ENCODE measurements around the gene CDCA7L.

Gene CDCA7L, protein sequence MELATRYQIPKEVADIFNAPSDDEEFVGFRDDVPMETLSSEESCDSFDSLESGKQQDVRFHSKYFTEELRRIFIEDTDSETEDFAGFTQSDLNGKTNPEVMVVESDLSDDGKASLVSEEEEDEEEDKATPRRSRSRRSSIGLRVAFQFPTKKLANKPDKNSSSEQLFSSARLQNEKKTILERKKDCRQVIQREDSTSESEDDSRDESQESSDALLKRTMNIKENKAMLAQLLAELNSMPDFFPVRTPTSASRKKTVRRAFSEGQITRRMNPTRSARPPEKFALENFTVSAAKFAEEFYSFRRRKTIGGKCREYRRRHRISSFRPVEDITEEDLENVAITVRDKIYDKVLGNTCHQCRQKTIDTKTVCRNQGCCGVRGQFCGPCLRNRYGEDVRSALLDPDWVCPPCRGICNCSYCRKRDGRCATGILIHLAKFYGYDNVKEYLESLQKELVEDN

DNA sequence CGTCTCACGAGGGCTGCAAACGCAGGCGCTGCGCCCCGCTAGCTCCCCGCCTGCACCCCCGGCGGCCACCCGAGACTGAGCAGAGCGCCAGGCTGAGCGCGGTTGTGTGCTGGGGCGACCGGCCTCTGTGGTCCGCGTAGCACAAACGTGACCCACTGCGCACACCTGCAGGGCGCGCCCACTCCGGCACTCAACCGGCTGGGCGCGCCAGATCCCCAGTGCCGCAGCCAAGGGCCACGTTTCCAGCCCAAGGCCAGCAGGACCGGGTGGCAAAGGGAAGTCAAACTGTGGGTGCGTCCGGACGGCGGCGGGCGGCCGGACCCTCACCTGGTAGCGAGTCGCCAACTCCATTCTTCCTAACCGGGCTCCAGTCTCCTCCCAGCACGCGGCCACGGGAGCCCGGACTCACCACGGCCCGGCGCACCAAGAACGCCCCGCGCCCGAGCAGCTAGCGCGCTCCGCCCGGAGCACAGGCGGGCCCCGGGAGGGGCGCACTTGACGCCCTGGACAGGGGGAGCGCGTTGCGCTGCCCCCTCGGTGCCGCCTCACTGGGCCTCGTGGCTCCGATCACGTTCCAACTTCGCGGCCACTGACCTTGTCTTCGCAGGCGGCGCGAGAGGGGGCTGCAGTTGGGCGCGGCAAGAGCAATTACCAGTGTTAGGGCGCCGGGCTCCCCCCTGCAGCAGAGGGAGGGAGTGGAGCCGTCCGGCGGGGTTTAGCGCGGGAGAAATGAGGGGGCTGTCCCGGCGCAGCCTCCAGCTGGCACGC lies at the start of gene CDCA7L:
CDCA7L (minus strand) TSS at position 446 of the 768 bp plus-strand sequence; CDS start at position 351, 95 bp downstream.
- Mint-ChIP-seq H3K4me1 (ENCODE audit: low read depth) (peaks cover 66% of the 10 kb centered on the region), H3K27me3 (peaks cover 1% of the 10 kb centered on the region), H3K9me3 (no peaks in the 10 kb centered on the region), H3K4me3 (peak within 1 kb of the TSS; percentile 91), H3K27ac (peak within 1 kb of the TSS; percentile 88), H3K36me3 (ENCODE audit: low read depth) (peaks cover 6% of the 10 kb centered on the region)
- intact Hi-C loops (cut with micrococcal nuclease) = loop anchor here (10.0 kb wide), 1 partner anchor 51 kb away; no protein-coding TSS in a partner anchor

DNA sequence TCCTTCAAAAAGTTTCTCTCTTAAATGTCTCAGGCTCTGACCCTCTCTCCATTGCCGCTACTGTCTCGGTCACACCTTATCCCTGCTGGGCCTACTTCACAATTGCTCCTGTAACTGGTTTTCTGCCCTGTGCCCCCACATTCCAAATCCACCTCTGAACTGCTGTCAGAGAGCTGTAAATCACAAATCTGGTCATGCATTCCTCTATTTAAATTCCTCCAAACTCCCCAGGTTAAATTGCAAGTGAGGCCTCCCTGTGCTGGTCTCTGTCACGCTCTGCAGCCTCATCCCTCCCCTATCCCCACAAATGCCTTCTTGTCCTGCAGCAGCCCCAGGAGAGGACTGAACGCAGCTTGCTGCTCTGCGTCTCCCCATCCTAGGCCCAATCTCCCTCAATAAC lies 40.4 kb upstream of the CDCA7L start:
- intact Hi-C loops (cut with micrococcal nuclease) = no loop called here
- Mint-ChIP-seq H3K4me3 (no peak overlapping the region), H3K36me3 (ENCODE audit: low read depth) (no peaks in the 10 kb centered on the region), H3K4me1 (ENCODE audit: low read depth) (peaks cover 6% of the 10 kb centered on the region), H3K9me3 (no peaks in the 10 kb centered on the region), H3K27me3 (no peaks in the 10 kb centered on the region), H3K27ac (no peak overlapping the region)

DNA sequence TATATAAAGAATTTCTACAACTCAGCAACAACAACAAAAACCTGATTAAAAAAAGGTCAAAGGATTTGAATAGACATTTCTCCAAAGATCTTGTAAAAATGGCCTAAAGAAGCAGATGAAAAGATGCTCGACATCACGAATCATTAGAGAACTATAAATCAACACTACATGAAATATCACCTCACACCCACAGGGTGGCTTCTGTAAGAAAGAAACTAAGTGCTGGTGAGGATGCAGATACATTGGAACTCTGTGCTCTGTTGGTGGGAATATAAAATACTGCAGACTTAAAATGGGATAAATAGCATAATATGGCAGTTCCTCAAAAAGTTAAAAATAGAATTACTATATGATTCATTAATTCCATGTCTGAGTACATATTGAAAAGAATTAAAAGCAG lies 38.3 kb upstream of the CDCA7L start:
- Mint-ChIP-seq H3K4me1 (ENCODE audit: low read depth) (peaks cover 10% of the 10 kb centered on the region), H3K27me3 (no peaks in the 10 kb centered on the region), H3K4me3 (no peak overlapping the region), H3K9me3 (no peaks in the 10 kb centered on the region), H3K27ac (no peak overlapping the region), H3K36me3 (ENCODE audit: low read depth) (no peaks in the 10 kb centered on the region)
- intact Hi-C loops (cut with micrococcal nuclease) = no loop called here

DNA sequence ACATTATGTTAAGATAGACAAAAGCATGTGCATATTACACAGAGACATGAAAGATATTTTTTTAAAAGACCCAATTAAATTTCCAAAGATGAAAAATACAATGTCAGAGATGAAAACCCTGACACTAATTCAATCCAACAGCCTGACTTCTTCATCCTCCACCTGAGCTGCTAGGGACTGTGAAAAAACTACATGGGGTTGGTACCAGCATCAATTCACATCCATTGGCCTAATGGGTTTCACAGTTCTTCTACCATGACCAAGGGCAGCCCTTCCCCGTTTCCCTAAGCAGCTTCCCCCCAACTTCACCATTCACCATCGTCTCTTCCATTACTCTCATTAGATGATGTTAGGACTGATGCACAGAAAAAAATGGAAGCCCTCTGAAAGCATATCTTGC lies 37.4 kb upstream of the CDCA7L start:
- no peak overlapping the region for H3K4me3 Mint-ChIP-seq
- H3K27me3 Mint-ChIP-seq = no peaks in the 10 kb centered on the region
- H3K27ac Mint-ChIP-seq = no peak overlapping the region
- H3K4me1 Mint-ChIP-seq (ENCODE audit: low read depth) = peaks cover 10% of the 10 kb centered on the region
- no peaks in the 10 kb centered on the region for H3K36me3 Mint-ChIP-seq (ENCODE audit: low read depth)
- intact Hi-C loops (cut with micrococcal nuclease) = no loop called here
- no peaks in the 10 kb centered on the region for H3K9me3 Mint-ChIP-seq

DNA sequence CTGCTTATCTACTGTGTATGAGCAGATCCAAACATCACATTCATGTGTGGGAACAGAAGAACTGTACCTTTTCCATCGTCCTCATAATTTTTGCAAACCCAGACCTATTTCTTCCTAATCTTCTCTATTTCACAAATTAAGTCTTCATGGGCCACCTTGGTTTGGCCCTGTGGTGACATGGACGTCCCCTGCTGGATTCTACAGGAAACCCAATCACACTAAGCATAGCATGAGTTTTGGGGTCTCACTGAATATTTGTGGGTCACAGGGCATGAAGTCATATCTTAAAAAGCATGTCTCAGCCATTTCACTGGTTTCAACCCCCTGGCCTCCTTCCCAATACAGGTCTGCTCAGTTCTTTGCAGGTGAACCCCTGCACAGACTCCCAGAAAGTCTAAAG lies 35.8 kb upstream of the CDCA7L start:
- Mint-ChIP-seq H3K4me3 (no peak overlapping the region), H3K36me3 (ENCODE audit: low read depth) (no peaks in the 10 kb centered on the region), H3K9me3 (no peaks in the 10 kb centered on the region), H3K27ac (no peak overlapping the region), H3K27me3 (no peaks in the 10 kb centered on the region), H3K4me1 (ENCODE audit: low read depth) (peaks cover 10% of the 10 kb centered on the region)
- intact Hi-C loops (cut with micrococcal nuclease) = no loop called here

DNA sequence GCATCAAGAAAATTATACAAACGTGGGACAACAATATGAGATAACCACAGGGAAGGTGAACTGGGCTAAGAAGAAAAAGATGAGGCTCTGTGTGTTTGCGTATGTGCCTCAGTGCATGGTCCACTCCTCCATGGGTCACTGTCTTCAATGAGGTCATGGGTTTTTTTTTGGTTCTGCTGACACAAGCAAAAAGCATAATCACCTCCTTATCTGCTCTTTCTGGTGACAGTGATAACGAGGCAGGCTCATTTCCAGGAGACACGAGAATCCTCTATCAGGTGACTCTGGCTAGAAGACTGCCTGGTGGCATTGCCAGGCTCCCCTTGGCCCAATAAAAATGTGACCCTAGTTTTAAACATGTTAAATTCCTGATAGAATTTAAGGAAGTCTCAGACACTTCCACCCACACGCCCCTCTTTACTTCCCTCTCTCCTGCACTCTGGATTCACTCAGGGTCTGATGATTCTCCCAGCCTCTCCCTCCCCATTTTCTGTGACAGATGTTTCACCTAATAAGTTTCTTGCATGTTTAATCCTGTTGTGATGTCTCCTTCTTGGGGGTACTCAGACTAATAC lies 35.3 kb upstream of the CDCA7L start:
- no peaks in the 10 kb centered on the region for H3K9me3 Mint-ChIP-seq
- H3K27ac Mint-ChIP-seq = no peak overlapping the region
- intact Hi-C loops (cut with micrococcal nuclease) = no loop called here
- H3K27me3 Mint-ChIP-seq = no peaks in the 10 kb centered on the region
- peaks cover 10% of the 10 kb centered on the region for H3K4me1 Mint-ChIP-seq (ENCODE audit: low read depth)
- no peaks in the 10 kb centered on the region for H3K36me3 Mint-ChIP-seq (ENCODE audit: low read depth)
- H3K4me3 Mint-ChIP-seq = no peak overlapping the region

DNA sequence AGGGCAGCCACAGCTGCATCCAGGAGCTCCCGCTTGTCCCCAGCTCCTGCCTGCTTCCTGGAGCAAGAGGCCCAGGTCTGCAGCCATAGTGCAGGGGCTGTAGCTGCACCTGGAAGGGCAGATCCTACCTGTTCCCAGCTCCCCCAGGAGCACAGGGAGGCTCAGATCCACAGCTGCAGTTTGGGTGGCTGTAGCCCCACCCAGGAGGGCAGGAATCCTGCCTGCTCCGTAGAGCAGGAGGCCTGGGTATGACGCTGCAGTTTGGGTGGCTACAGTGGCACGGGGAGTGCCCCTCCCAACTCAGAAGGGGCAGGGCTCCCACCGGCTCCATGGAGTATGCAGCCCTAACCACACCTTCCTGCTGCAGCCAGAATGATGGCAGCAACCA lies 26.7 kb upstream of the CDCA7L start:
- Mint-ChIP-seq H3K36me3 (ENCODE audit: low read depth) (no peaks in the 10 kb centered on the region), H3K4me1 (ENCODE audit: low read depth) (peaks cover 11% of the 10 kb centered on the region), H3K27me3 (peaks cover 4% of the 10 kb centered on the region), H3K27ac (no peak overlapping the region), H3K9me3 (no peaks in the 10 kb centered on the region), H3K4me3 (no peak overlapping the region)
- intact Hi-C loops (cut with micrococcal nuclease) = no loop called here

DNA sequence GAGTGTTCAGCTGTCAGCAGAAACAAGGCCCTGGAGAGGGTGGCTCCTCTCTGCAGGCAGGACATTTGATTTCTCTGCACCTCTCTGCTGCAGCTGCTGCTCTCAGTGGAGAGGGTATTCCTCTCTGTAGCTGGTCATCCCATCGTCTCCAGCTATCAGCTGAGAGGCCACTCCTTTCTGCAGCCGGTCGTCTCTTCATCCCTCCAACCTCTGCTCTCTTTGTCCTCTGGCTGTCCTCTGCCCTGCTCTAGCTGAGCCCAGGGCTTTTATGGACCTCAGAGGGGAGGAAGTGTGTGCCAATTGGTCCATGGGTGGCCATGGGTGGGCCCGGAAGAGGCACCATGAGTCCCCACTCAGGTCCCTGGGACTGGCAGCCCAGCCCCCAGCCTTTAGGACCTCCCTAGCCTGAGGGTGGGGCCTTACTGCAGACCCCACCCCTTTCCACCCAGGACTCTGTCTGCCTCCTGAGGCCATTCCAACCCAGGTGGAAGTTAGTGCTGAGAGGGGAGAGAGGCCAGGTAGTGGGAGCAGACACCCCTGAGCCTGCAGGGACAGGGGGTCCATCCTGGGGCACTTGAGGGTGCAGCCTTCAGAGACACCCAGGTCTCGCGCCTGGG lies 26.2 kb upstream of the CDCA7L start:
- Mint-ChIP-seq H3K4me3 (no peak overlapping the region), H3K36me3 (ENCODE audit: low read depth) (no peaks in the 10 kb centered on the region), H3K4me1 (ENCODE audit: low read depth) (peaks cover 11% of the 10 kb centered on the region), H3K27ac (no peak overlapping the region), H3K9me3 (no peaks in the 10 kb centered on the region), H3K27me3 (peaks cover 4% of the 10 kb centered on the region)
- intact Hi-C loops (cut with micrococcal nuclease) = no loop called here

DNA sequence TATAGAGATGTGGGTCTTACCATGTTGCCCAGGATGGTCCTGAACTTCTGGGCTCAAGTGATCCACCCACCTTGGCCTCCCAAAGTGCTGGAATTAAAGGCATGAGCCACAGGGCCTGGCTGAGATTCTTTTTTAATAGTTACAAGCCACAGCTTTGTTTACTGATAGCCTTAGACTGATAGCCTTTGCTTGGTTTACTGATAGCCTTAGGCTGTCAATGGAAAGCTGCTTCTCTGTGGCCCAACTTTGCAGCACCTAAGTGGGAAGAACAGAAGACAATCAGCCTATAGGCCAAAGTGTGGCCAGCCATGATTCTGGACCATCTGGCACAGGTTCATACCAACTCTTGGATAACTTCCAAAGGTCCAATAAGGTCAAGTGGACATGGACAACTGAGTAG lies 24.1 kb upstream of the CDCA7L start:
- peaks cover 11% of the 10 kb centered on the region for H3K4me1 Mint-ChIP-seq (ENCODE audit: low read depth)
- peaks cover 4% of the 10 kb centered on the region for H3K27me3 Mint-ChIP-seq
- no peak overlapping the region for H3K4me3 Mint-ChIP-seq
- no peaks in the 10 kb centered on the region for H3K9me3 Mint-ChIP-seq
- H3K36me3 Mint-ChIP-seq (ENCODE audit: low read depth) = no peaks in the 10 kb centered on the region
- no peak overlapping the region for H3K27ac Mint-ChIP-seq
- intact Hi-C loops (cut with micrococcal nuclease) = no loop called here

DNA sequence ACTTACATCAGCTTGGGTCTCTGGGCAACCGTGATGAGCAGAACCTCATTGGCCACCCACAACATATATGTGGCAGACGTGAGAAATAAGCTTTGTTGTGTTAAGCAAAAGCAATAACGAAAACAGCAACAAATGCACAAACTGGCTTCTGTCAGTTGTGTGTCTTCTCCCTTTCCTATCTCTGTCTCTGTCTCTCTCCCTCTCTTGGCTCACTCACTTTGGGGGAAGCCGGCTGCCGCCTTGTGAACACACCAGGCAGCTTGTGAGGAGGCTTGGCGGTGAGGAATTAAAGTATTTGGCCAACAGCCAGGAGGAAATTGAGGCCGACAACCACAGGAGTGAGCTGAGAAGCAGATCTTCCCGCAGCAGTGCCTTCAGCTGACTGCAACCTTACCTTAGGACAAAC lies 21.9 kb upstream of the CDCA7L start:
- intact Hi-C loops (cut with micrococcal nuclease) = no loop called here
- no peaks in the 10 kb centered on the region for H3K9me3 Mint-ChIP-seq
- H3K27ac Mint-ChIP-seq = no peak overlapping the region
- H3K27me3 Mint-ChIP-seq = peaks cover 4% of the 10 kb centered on the region
- H3K36me3 Mint-ChIP-seq (ENCODE audit: low read depth) = no peaks in the 10 kb centered on the region
- no peak overlapping the region for H3K4me3 Mint-ChIP-seq
- peaks cover 10% of the 10 kb centered on the region for H3K4me1 Mint-ChIP-seq (ENCODE audit: low read depth)

DNA sequence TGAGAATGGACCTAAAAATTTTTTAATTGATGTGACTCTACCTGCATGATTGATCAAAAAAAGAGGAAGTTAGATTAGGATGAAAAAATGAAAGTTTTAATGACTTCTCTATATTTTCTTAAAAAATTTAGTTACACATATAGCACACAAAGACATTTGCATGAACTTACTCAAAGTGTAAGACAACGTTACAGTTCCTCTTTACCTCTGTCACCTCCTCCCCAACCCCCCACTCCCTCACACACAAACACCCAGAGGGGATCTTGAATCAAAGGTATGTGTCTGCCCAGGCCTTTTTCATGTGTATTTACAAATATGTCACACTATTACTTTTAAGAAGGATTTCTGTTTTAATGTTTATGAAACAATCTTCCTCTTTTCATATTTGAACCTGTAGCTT lies 20.6 kb upstream of the CDCA7L start:
- Mint-ChIP-seq H3K27me3 (peaks cover 4% of the 10 kb centered on the region), H3K27ac (no peak overlapping the region), H3K9me3 (no peaks in the 10 kb centered on the region), H3K36me3 (ENCODE audit: low read depth) (no peaks in the 10 kb centered on the region), H3K4me1 (ENCODE audit: low read depth) (peaks cover 7% of the 10 kb centered on the region), H3K4me3 (no peak overlapping the region)
- intact Hi-C loops (cut with micrococcal nuclease) = no loop called here

DNA sequence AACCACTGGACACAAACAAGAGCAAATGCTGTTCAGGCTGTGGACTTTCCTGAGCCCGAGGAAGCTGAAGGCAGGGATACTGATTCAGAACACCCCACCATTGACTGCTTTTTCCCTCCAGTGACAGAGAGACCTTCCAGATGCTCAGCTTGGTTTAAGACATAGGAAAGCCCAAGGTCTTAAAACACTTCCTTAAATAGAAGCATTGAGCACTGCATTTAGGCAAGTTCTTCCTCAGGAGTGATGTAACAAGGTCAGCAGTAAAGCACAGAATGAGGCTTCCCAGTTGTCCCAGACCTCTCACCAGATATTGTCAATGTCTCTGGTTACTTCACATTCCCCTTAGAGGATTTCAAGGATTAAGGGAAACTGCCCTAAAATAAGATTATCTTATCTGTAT lies 19.6 kb upstream of the CDCA7L start:
- Mint-ChIP-seq H3K9me3 (no peaks in the 10 kb centered on the region), H3K4me1 (ENCODE audit: low read depth) (peaks cover 7% of the 10 kb centered on the region), H3K4me3 (no peak overlapping the region), H3K27ac (no peak overlapping the region), H3K27me3 (peaks cover 4% of the 10 kb centered on the region), H3K36me3 (ENCODE audit: low read depth) (no peaks in the 10 kb centered on the region)
- intact Hi-C loops (cut with micrococcal nuclease) = no loop called here

DNA sequence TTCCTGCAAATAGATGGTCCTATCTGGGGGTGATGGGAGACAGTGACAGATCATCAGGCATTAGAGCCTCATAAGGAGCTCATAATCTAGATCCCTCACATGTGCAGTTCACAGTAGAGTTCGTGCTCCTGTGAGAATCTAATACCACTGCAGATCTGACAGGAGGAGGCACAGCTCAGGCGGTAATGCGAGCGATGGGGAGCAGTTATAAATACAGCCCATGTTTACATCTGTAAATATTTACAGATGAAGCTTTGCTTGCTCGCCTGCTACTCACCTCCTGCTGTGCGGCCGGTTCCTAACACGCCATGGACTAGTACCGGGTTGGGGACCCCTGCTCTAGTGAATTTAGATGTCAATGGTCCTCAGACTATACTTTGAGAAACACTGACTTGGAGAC lies 17.0 kb upstream of the CDCA7L start:
- intact Hi-C loops (cut with micrococcal nuclease) = no loop called here
- Mint-ChIP-seq H3K27ac (no peak overlapping the region), H3K27me3 (peaks cover 1% of the 10 kb centered on the region), H3K4me3 (no peak overlapping the region), H3K36me3 (ENCODE audit: low read depth) (no peaks in the 10 kb centered on the region), H3K9me3 (no peaks in the 10 kb centered on the region), H3K4me1 (ENCODE audit: low read depth) (peaks cover 3% of the 10 kb centered on the region)

DNA sequence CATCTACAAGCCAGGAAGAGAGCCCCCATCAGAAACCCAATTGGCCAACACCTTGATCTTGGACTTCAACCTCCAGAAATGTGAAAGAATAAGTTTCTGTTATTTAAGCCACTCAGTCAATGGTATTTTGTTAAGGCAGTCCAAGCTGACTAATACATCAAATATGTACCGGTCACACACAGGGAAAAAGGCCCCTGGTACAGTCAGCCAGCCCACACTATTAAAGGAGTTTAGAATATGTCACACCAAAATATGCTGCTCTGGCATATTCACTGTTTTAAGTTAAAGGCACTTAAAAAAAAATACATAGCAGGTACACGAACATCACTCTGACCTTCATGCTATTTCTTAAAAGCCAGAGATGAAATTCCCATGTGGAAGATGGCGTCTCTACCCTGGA lies 15.2 kb upstream of the CDCA7L start:
- Mint-ChIP-seq H3K9me3 (no peaks in the 10 kb centered on the region), H3K4me1 (ENCODE audit: low read depth) (no peaks in the 10 kb centered on the region), H3K27ac (no peak overlapping the region), H3K27me3 (no peaks in the 10 kb centered on the region), H3K36me3 (ENCODE audit: low read depth) (no peaks in the 10 kb centered on the region), H3K4me3 (no peak overlapping the region)
- intact Hi-C loops (cut with micrococcal nuclease) = no loop called here

Measured in dendritic cell treated with granulocyte-macrophage colony-stimulating factor and Interleukin-4, amounts not matched to agents 40 ng/mL and 50 ng/mL, for 4 days (primary cell).